Sigmoid colon (tissue), 4 donors: ENCODE data around the gene FGGY.

Experiments used
- POLR2AphosphoS5 ChIP-seq, 4 donors: sonication (generic); formaldehyde crosslinking; IDR thresholded peaks; one replicate each; pipeline ENCODE4 v1.6.1; 2017; ENCODE audit warnings: antibody characterized with exemption in 4 of 4
- TF ChIP-seq, protein P1 (sequence below), 4 experiments: fragments of 450-650 bp in 3 of 4; fragments of 200-600 bp in 1 of 4; IDR thresholded peaks; one replicate each; pipeline ENCODE4 v1.5.1; 2016 to 2019; ENCODE audit warnings: antibody characterized with exemption in 4 of 4, mild to moderate bottlenecking in 3 of 4, moderate library complexity in 2 of 4

DNA sequence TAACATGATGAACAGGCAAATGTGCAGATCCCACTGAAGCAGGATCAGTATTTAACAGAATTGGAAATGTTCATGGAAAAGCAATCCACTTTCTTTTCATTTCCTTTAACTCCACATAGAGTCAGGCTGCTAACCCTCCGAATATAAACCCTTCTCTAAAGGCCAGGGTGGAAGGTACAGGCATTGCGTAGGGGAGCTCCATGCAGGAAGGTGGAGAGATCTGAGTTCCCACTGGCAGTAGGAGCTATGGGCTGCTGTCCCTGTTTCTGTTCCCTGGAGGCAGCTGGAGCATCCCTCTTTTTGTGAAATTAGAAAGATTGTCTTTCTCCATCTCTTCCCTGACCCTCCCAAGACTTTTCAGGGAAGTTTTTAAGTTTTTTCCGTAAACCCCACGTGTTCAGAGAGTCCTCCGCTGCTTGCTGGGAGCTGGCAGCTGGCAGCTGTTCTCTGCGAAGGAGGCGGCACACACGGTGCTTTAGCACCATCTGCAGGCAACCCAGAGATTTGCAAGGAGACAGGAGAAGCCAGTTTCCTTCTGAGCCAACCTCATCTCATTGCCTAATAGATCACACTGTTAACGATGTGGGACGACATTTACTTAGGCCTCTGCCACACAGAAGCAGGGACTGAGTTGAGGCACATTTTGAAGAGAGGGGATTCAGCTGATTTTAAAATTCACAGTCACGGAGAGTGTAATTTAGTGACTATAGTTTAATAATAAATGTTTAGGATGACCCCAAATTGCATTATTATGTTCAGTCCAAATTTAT is 462.4 kb downstream of the FGGY start:
- TF ChIP-seq, protein P1, sequence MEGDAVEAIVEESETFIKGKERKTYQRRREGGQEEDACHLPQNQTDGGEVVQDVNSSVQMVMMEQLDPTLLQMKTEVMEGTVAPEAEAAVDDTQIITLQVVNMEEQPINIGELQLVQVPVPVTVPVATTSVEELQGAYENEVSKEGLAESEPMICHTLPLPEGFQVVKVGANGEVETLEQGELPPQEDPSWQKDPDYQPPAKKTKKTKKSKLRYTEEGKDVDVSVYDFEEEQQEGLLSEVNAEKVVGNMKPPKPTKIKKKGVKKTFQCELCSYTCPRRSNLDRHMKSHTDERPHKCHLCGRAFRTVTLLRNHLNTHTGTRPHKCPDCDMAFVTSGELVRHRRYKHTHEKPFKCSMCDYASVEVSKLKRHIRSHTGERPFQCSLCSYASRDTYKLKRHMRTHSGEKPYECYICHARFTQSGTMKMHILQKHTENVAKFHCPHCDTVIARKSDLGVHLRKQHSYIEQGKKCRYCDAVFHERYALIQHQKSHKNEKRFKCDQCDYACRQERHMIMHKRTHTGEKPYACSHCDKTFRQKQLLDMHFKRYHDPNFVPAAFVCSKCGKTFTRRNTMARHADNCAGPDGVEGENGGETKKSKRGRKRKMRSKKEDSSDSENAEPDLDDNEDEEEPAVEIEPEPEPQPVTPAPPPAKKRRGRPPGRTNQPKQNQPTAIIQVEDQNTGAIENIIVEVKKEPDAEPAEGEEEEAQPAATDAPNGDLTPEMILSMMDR (IDR thresholded peaks at IDR 0.05): peak; percentile 92 to 98 (median 96)
- peak; percentile 24 to 73 (median 64) for TF ChIP-seq POLR2AphosphoS5 (IDR thresholded peaks at IDR 0.05)
